HEK293 (cell line): ENCODE measurements around the gene NCOR1.
A peak's percentile ranks its signal among the peaks of the same experiment; 100 is the strongest.

Source experiments
- CTCF ChIA-PET: fragments of 350-600 bp; formaldehyde crosslinking; extraction: SDS; loops from one replicate; lab custom pipeline; 2021; ENCODE audit warnings: antibody characterized with exemption; lab: Yijun Ruan, JAX
- POLR2A ChIA-PET: fragments of 300-600 bp; formaldehyde crosslinking; extraction: SDS; loops from one replicate; lab custom pipeline; 2020; ENCODE audit warnings: antibody characterized with exemption, inconsistent platforms; lab: Yijun Ruan, JAX
- H3K27ac ChIP-seq: fragments of 200-500 bp; sonication (Bioruptor generic); 2 replicates; pipeline ENCODE4 v1.5.1; 2014; ENCODE audit warnings: low read depth, low read length, control low read depth, inconsistent platforms; ENCODE audit errors: extremely low read depth
- H3K36me3 ChIP-seq, 2 experiments: fragments of 200-500 bp in 1 of 2; sonication (Bioruptor generic) in 1 of 2; 1 replicate in 1 of 2; 2 replicates in 1 of 2; pipeline ENCODE4 v1.5.1; 2014 to 2017; ENCODE audit warnings: inconsistent platforms in 2 of 2, low read length in 2 of 2; ENCODE audit not compliant: control insufficient read depth in 2 of 2, insufficient read depth in 1 of 2
- H3K4me1 ChIP-seq: fragments of 200-500 bp; sonication (Bioruptor generic); 2 replicates; pipeline ENCODE4 v1.5.1; 2014; ENCODE audit warnings: mild to moderate bottlenecking, low read length, inconsistent platforms; ENCODE audit not compliant: control insufficient read depth, insufficient read depth
- H3K4me3 ChIP-seq: 2 replicates; pipeline ENCODE4 v1.5.1; 2011; ENCODE audit warnings: low read depth, mild to moderate bottlenecking, control low read depth, low read length, moderate library complexity
- H3K9me3 ChIP-seq: fragments of 200-500 bp; sonication (Bioruptor generic); 2 replicates; pipeline ENCODE4 v1.5.1; 2014; ENCODE audit warnings: low read depth, low read length, inconsistent platforms; ENCODE audit not compliant: control insufficient read depth, insufficient read depth
- EGR2 ChIP-seq: fragments of 450-650 bp; formaldehyde crosslinking; IDR thresholded peaks from 2 replicates; pipeline ENCODE4 v1.5.1; 2016; ENCODE audit warnings: low read depth, missing biosample characterization, missing genetic modification characterization
- HOXA7 ChIP-seq: sonication (generic); formaldehyde crosslinking; IDR thresholded peaks from 2 replicates; pipeline ENCODE4 v1.8.1; 2022; ENCODE audit warnings: missing genetic modification reagents, borderline replicate concordance
- IKZF3 ChIP-seq: fragments of 450-650 bp; IDR thresholded peaks from 2 replicates; pipeline ENCODE4 v1.5.0; 2018; ENCODE audit warnings: missing biosample characterization, mild to moderate bottlenecking, missing genetic modification characterization, moderate library complexity
- KLF10 ChIP-seq: fragments of 450-650 bp; IDR thresholded peaks from 2 replicates; pipeline ENCODE4 v1.5.1; 2018; ENCODE audit warnings: missing biosample characterization, mild to moderate bottlenecking, missing genetic modification characterization
- KLF7 ChIP-seq: fragments of 450-650 bp; formaldehyde crosslinking; IDR thresholded peaks from 2 replicates; pipeline ENCODE4 v1.5.1; 2016; ENCODE audit warnings: missing biosample characterization, missing genetic modification characterization, borderline replicate concordance
- KLF9 ChIP-seq: fragments of 450-650 bp; formaldehyde crosslinking; IDR thresholded peaks from 2 replicates; pipeline ENCODE4 v1.5.1; 2016; ENCODE audit warnings: missing biosample characterization, missing genetic modification characterization, low read depth
- MYNN ChIP-seq: fragments of 450-650 bp; formaldehyde crosslinking; IDR thresholded peaks from 2 replicates; pipeline ENCODE4 v1.5.1; 2016; ENCODE audit warnings: missing biosample characterization, missing genetic modification characterization, borderline replicate concordance
- OVOL3 ChIP-seq: fragments of 450-650 bp; formaldehyde crosslinking; IDR thresholded peaks from 2 replicates; pipeline ENCODE4 v1.5.1; 2016; ENCODE audit warnings: missing biosample characterization, missing genetic modification characterization
- ZBTB1 ChIP-seq: fragments of 450-650 bp; formaldehyde crosslinking; IDR thresholded peaks from 2 replicates; pipeline ENCODE4 v1.5.1; 2016; ENCODE audit warnings: missing biosample characterization, missing genetic modification characterization
- ZBTB10 ChIP-seq: fragments of 450-650 bp; formaldehyde crosslinking; IDR thresholded peaks from 2 replicates; pipeline ENCODE4 v1.5.1; 2016; ENCODE audit warnings: missing biosample characterization, missing genetic modification characterization
- ZBTB48 ChIP-seq: fragments of 450-650 bp; formaldehyde crosslinking; IDR thresholded peaks from 2 replicates; pipeline ENCODE4 v1.5.1; 2016; ENCODE audit warnings: missing biosample characterization, missing genetic modification characterization
- ZBTB49 ChIP-seq: fragments of 450-650 bp; formaldehyde crosslinking; IDR thresholded peaks from 2 replicates; pipeline ENCODE4 v1.5.1; 2016; ENCODE audit warnings: missing biosample characterization, missing genetic modification characterization, low read depth
- ZNF184 ChIP-seq: fragments of 450-650 bp; IDR thresholded peaks from 2 replicates; pipeline ENCODE4 v1.5.1; 2018; ENCODE audit warnings: missing biosample characterization, mild to moderate bottlenecking, missing genetic modification characterization
- ZNF214 ChIP-seq: fragments of 450-650 bp; formaldehyde crosslinking; IDR thresholded peaks from 2 replicates; pipeline ENCODE4 v1.5.1; 2017; ENCODE audit warnings: missing biosample characterization, mild to moderate bottlenecking, missing genetic modification characterization, borderline replicate concordance
- ZNF239 ChIP-seq: fragments of 450-650 bp; formaldehyde crosslinking; IDR thresholded peaks from 2 replicates; pipeline ENCODE4 v1.5.1; 2016; ENCODE audit warnings: missing biosample characterization, missing genetic modification characterization
- ZNF274 ChIP-seq, 2 experiments: fragments of 200-500 bp in 1 of 2; fragments of 450-650 bp in 1 of 2; sonication (Bioruptor generic) in 1 of 2; formaldehyde crosslinking in 1 of 2; IDR thresholded peaks; 2 replicates each; pipeline versions ENCODE4 v1.5.1 to v1.6.1; 2014 to 2016; ENCODE audit warnings: borderline replicate concordance in 1 of 2, inconsistent platforms in 1 of 2, low read length in 1 of 2, missing biosample characterization in 1 of 2, missing genetic modification characterization in 1 of 2
- ZNF311 ChIP-seq: fragments of 450-650 bp; formaldehyde crosslinking; IDR thresholded peaks from 2 replicates; pipeline ENCODE4 v1.5.1; 2017; ENCODE audit warnings: missing biosample characterization, missing genetic modification characterization, borderline replicate concordance
- ZNF423 ChIP-seq: fragments of 450-650 bp; formaldehyde crosslinking; IDR thresholded peaks from 2 replicates; pipeline ENCODE4 v1.5.1; 2016; ENCODE audit warnings: missing biosample characterization, missing genetic modification characterization
- ZNF433 ChIP-seq: fragments of 450-650 bp; formaldehyde crosslinking; IDR thresholded peaks from 2 replicates; pipeline ENCODE4 v1.5.1; 2016; ENCODE audit warnings: missing biosample characterization, missing genetic modification characterization, low read depth
- ZNF600 ChIP-seq: fragments of 450-650 bp; formaldehyde crosslinking; IDR thresholded peaks from 2 replicates; pipeline ENCODE4 v1.5.1; 2016; ENCODE audit warnings: missing biosample characterization, missing genetic modification characterization
- ZNF777 ChIP-seq: fragments of 450-650 bp; formaldehyde crosslinking; IDR thresholded peaks from 2 replicates; pipeline ENCODE4 v1.5.1; 2017; ENCODE audit warnings: missing biosample characterization, missing genetic modification characterization, borderline replicate concordance
- ZNF792 ChIP-seq: fragments of 450-650 bp; formaldehyde crosslinking; IDR thresholded peaks from 2 replicates; pipeline ENCODE4 v1.5.1; 2016; ENCODE audit warnings: missing biosample characterization, missing genetic modification characterization
- TF ChIP-seq, protein P1 (sequence below): fragments of 450-650 bp; formaldehyde crosslinking; IDR thresholded peaks from 2 replicates; pipeline ENCODE4 v1.5.1; 2016; ENCODE audit warnings: missing biosample characterization, missing genetic modification characterization
- TF ChIP-seq, protein P2 (sequence below): fragments of 450-650 bp; formaldehyde crosslinking; IDR thresholded peaks from 2 replicates; pipeline ENCODE4 v1.5.1; 2017; ENCODE audit warnings: missing biosample characterization, missing genetic modification characterization
- TF ChIP-seq, protein P3 (sequence below): fragments of 450-650 bp; formaldehyde crosslinking; IDR thresholded peaks from 2 replicates; pipeline ENCODE4 v1.5.1; 2016; ENCODE audit warnings: missing biosample characterization, missing genetic modification characterization

NCOR1 gene

GRCh38 chr17:16215273-16215964 lies at the start of gene NCOR1:
Gene NCOR1, minus strand, starts transcription at chr17:16215534. Its CDS starts 20,965 bp downstream, at chr17:16194569.
- peaks cover 0 to 10% of the 10 kb centered on the region in 2 experiments; a peak in 1 of 3 replicates for H3K36me3 ChIP-seq
- H3K4me3 ChIP-seq = peak within 1 kb of the TSS; percentile 99
- CTCF ChIA-PET = interaction anchor here (0.5 to 2.0 kb wide), 6 partner anchors 10 to 188 kb away, joined by 3 to 6 read pairs (median 4); no protein-coding TSS in a partner anchor
- peaks cover 12% of the 10 kb centered on the region; the same call in 1 of the 2 replicates for H3K4me1 ChIP-seq
- POLR2A ChIA-PET = interaction anchor here (0.6 to 2.6 kb wide), 19 partner anchors 11 to 321 kb away, joined by 3 to 14 read pairs (median 3); partner anchors contain the start of genes ADORA2B, TTC19, UBB and ZSWIM7
- no peaks in the 10 kb centered on the region for H3K9me3 ChIP-seq
- H3K27ac ChIP-seq = peak within 1 kb of the TSS; percentile 91
- TF ChIP-seq ZNF311 (tag by site-specific recombination) (no peak), OVOL3 (tag by site-specific recombination) (peak; percentile 27; the same call in 1 of the 2 replicates), ZNF423 (tag by site-specific recombination) (peak; percentile 36; the same call in 1 of the 2 replicates), ZBTB10 (tag by site-specific recombination) (peak; percentile 27; the same call in 1 of the 2 replicates), KLF9 (tag by site-specific recombination) (no peak), ZNF777 (0 out of 2 replicates have a peak, but pooled peaks have one; percentile 16), ZNF433 (tag by site-specific recombination) (no peak), EGR2 (tag by site-specific recombination) (no peak), MYNN (tag by site-specific recombination) (peak; percentile 24; the same call in 1 of the 2 replicates), IKZF3 (peak; percentile 96), ZNF184 (tag by site-specific recombination) (0 out of 2 replicates have a peak, but pooled peaks have one; percentile 43), ZBTB49 (tag by site-specific recombination) (no peak), KLF10 (tag by site-specific recombination) (0 out of 2 replicates have a peak, but pooled peaks have one; percentile 31), ZNF600 (tag by site-specific recombination) (peak; percentile 42; the same call in 1 of the 2 replicates), ZNF214 (tag by site-specific recombination) (no peak), ZNF239 (tag by site-specific recombination) (no peak), ZNF792 (tag by site-specific recombination) (0 out of 2 replicates have a peak, but pooled peaks have one; percentile 26), ZBTB1 (tag by site-specific recombination) (no peak), HOXA7 (no peak), ZBTB48 (peak; percentile 59; the same call in 1 of the 2 replicates), ZNF274 (IDR thresholded peaks at IDR 0.05; ENCODE audit: low read length) (no peak), ZNF274 (tag by site-specific recombination; IDR thresholded peaks at IDR 0.05; ENCODE audit: borderline replicate concordance) (no peak), KLF7 (tag by site-specific recombination) (peak; percentile 57)
- TF ChIP-seq, protein P1, sequence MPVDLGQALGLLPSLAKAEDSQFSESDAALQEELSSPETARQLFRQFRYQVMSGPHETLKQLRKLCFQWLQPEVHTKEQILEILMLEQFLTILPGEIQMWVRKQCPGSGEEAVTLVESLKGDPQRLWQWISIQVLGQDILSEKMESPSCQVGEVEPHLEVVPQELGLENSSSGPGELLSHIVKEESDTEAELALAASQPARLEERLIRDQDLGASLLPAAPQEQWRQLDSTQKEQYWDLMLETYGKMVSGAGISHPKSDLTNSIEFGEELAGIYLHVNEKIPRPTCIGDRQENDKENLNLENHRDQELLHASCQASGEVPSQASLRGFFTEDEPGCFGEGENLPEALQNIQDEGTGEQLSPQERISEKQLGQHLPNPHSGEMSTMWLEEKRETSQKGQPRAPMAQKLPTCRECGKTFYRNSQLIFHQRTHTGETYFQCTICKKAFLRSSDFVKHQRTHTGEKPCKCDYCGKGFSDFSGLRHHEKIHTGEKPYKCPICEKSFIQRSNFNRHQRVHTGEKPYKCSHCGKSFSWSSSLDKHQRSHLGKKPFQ (tag by site-specific recombination) = no peak
- TF ChIP-seq, protein P2, sequence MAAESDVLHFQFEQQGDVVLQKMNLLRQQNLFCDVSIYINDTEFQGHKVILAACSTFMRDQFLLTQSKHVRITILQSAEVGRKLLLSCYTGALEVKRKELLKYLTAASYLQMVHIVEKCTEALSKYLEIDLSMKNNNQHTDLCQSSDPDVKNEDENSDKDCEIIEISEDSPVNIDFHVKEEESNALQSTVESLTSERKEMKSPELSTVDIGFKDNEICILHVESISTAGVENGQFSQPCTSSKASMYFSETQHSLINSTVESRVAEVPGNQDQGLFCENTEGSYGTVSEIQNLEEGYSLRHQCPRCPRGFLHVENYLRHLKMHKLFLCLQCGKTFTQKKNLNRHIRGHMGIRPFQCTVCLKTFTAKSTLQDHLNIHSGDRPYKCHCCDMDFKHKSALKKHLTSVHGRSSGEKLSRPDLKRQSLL (tag by site-specific recombination) = peak; percentile 100
- TF ChIP-seq, protein P3, sequence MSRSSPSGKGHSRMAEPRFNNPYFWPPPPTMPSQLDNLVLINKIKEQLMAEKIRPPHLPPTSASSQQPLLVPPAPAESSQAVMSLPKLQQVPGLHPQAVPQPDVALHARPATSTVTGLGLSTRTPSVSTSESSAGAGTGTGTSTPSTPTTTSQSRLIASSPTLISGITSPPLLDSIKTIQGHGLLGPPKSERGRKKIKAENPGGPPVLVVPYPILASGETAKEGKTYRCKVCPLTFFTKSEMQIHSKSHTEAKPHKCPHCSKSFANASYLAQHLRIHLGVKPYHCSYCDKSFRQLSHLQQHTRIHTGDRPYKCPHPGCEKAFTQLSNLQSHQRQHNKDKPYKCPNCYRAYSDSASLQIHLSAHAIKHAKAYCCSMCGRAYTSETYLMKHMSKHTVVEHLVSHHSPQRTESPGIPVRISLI (tag by site-specific recombination) = no peak
